Activated CD8-positive, alpha-beta memory T cell treated with anti-CD3 and anti-CD28 coated beads for 24 hours (primary cell): ENCODE measurements around the gene CHCHD6.
"Not testable (repeated sequence)": the region's sequence is repeated elsewhere in the genome, so short reads cannot be mapped to it uniquely, and the experiment has no call there.

Experiments
- DNase-seq: peaks from one replicate; pipeline ENCODE4 v3.0.0-alpha.2; 2020

Gene CHCHD6

GRCh38 chr3:126773167-126773566 lies 69.1 kb downstream of the CHCHD6 start:
- DNase-seq, result no peak

- DNase-seq, result no peak
Measured at GRCh38 chr3:126773783-126774182, 69.7 kb downstream of the CHCHD6 start.

- DNase-seq, result no peak
Measured at GRCh38 chr3:126777366-126777765, 73.3 kb downstream of the CHCHD6 start.

- DNase-seq, result no peak
Measured at GRCh38 chr3:126780666-126781065, 76.6 kb downstream of the CHCHD6 start.

GRCh38 chr3:126781406-126781805 lies 77.4 kb downstream of the CHCHD6 start:
- DNase-seq, result no peak

GRCh38 chr3:126781889-126782491 lies 78.0 kb downstream of the CHCHD6 start:
- no peak for DNase-seq

GRCh38 chr3:126782536-126782935 lies 78.5 kb downstream of the CHCHD6 start:
- DNase-seq, result no peak

- DNase-seq, result no peak
Measured at GRCh38 chr3:126784254-126784653, 80.2 kb downstream of the CHCHD6 start.

- not testable (repeated sequence) for DNase-seq
Measured at GRCh38 chr3:126791320-126791719, 87.3 kb downstream of the CHCHD6 start.

GRCh38 chr3:126792998-126793397 lies 89.0 kb downstream of the CHCHD6 start:
- no peak for DNase-seq

GRCh38 chr3:126797563-126797962 lies 93.5 kb downstream of the CHCHD6 start:
- no peak for DNase-seq

- DNase-seq, result no peak
Measured at GRCh38 chr3:126798521-126798920, 94.5 kb downstream of the CHCHD6 start.

GRCh38 chr3:126799099-126799498 lies 95.1 kb downstream of the CHCHD6 start:
- DNase-seq, result no peak

- not testable (repeated sequence) for DNase-seq
Measured at GRCh38 chr3:126801312-126801711, 97.3 kb downstream of the CHCHD6 start.

GRCh38 chr3:126807795-126808194 lies 103.8 kb downstream of the CHCHD6 start:
- no peak for DNase-seq

GRCh38 chr3:126811530-126811929 lies 107.5 kb downstream of the CHCHD6 start:
- DNase-seq, result no peak

GRCh38 chr3:126816298-126816697 lies 112.3 kb downstream of the CHCHD6 start:
- DNase-seq, result no peak

GRCh38 chr3:126816986-126817777 lies 113.1 kb downstream of the CHCHD6 start:
- DNase-seq, result no peak

GRCh38 chr3:126817781-126818180 lies 113.7 kb downstream of the CHCHD6 start:
- DNase-seq, result no peak

- DNase-seq, result no peak
Measured at GRCh38 chr3:126818400-126819095, 114.5 kb downstream of the CHCHD6 start.

GRCh38 chr3:126826693-126827092 lies 122.7 kb downstream of the CHCHD6 start:
- DNase-seq, result no peak

- no peak for DNase-seq
Measured at GRCh38 chr3:126827121-126827520, 123.1 kb downstream of the CHCHD6 start.

- DNase-seq, result no peak
Measured at GRCh38 chr3:126828306-126828705, 124.3 kb downstream of the CHCHD6 start.

- no peak for DNase-seq
Measured at GRCh38 chr3:126832933-126833332, 128.9 kb downstream of the CHCHD6 start.
